Panc1 (cell line): ENCODE measurements around the gene TACR1. TPM values are rescaled to one million over a fixed set of nuclear protein-coding genes. Genes with fewer than 3 reads are reported as not detected.

ENCODE experiments used
- ATAC-seq: fragments of 200-7000 bp; cut with Tn5 transposase; 2 replicates; pipeline ENCODE4 v1.9.1; 2020; ENCODE audit warnings: mild to moderate bottlenecking, moderate library complexity
- BruUV-seq: library from RNA; stranded (reverse); fragments of 400-500 nt; replicated peaks from 2 replicates; lab custom pipeline; 2021; lab: Mats Ljungman, UMichigan
- CTCF ChIA-PET: fragments of 300-600 bp; sonication (Branson Sonifier 250); formaldehyde crosslinking; loops from one replicate; lab custom pipeline; 2022; ENCODE audit warnings: antibody characterized with exemption; lab: Charles Lee
- POLR2A ChIA-PET: fragments of 300-600 bp; sonication (Branson Sonifier 250); formaldehyde crosslinking; loops from one replicate; lab custom pipeline; 2022; ENCODE audit warnings: antibody characterized with exemption; lab: Charles Lee
- DNase-seq: peaks from one replicate; pipeline ENCODE4 v3.0.0-alpha.2; 2010; ENCODE audit warnings: low read depth, low spot score
- H3K27ac ChIP-seq: 2 replicates; pipeline ENCODE4 v1.5.1; 2011; ENCODE audit warnings: mild to moderate bottlenecking, low read length, inconsistent platforms
- H3K27me3 ChIP-seq: fragments of 200-500 bp; sonication (Bioruptor generic); 2 replicates; pipeline ENCODE4 v1.6.0; 2014; ENCODE audit warnings: low read length, inconsistent platforms; ENCODE audit not compliant: control insufficient read depth, insufficient read depth
- H3K36me3 ChIP-seq: fragments of 200-500 bp; sonication (Bioruptor generic); 2 replicates; pipeline ENCODE4 v1.5.1; 2014; ENCODE audit warnings: inconsistent platforms, mild to moderate bottlenecking, low read length, moderate library complexity; ENCODE audit not compliant: control insufficient read depth, insufficient read depth
- H3K4me1 ChIP-seq: 2 replicates; pipeline ENCODE4 v1.5.1; 2011; ENCODE audit warnings: inconsistent platforms, mild to moderate bottlenecking, low read length, moderate library complexity; ENCODE audit not compliant: control insufficient read depth, insufficient read depth
- H3K4me3 ChIP-seq, 2 experiments: 2 replicates each; pipeline ENCODE4 v1.5.1; 2011 to 2012; ENCODE audit warnings: low read depth in 2 of 2, low read length in 2 of 2, mild to moderate bottlenecking in 2 of 2, inconsistent platforms in 1 of 2, moderate library complexity in 1 of 2
- H3K9me3 ChIP-seq: fragments of 200-500 bp; sonication (Bioruptor generic); 2 replicates; pipeline ENCODE4 v1.5.1; 2014; ENCODE audit warnings: low read depth, mild to moderate bottlenecking, inconsistent platforms, low read length, moderate library complexity; ENCODE audit not compliant: control insufficient read depth, insufficient read depth
- POLR2AphosphoS5 ChIP-seq: IDR thresholded peaks from 2 replicates; pipeline ENCODE4 v1.6.1; 2012; ENCODE audit warnings: mild to moderate bottlenecking, low read depth, low read length, moderate library complexity
- SIN3A ChIP-seq: IDR thresholded peaks from 2 replicates; pipeline ENCODE4 v1.6.1; 2012; ENCODE audit warnings: low read depth, mild to moderate bottlenecking, low read length, moderate library complexity, borderline replicate concordance; ENCODE audit not compliant: insufficient read depth
- TCF7L2 ChIP-seq: IDR thresholded peaks from 2 replicates; pipeline ENCODE4 v1.6.1; 2011; ENCODE audit warnings: mild to moderate bottlenecking, low read depth, low read length, inconsistent platforms
- in situ Hi-C: cut with HindIII; loops from 2 replicates; pipeline ENCODE4 v1.10.0; 2016; ENCODE audit warnings: low sequenced_read_pairs, low pct_unique_long_range_greater_than_20kb
- intact Hi-C: fragments of 100-400 bp; cut with micrococcal nuclease; formaldehyde crosslinking; loops from one replicate; pipeline ENCODE4 v1.10.0; 2022; ENCODE audit not compliant: unreplicated experiment
- total RNA-seq: library from RNA; stranded (reverse); gene quantifications from one replicate; pipeline ENCODE4 v1.2.1, GENCODE V29; 2021; ENCODE audit not compliant: unreplicated experiment
- TF ChIP-seq, protein P1 (sequence below): fragments of 450-650 bp; IDR thresholded peaks from 2 replicates; pipeline ENCODE4 v1.5.1; 2017; ENCODE audit warnings: mild to moderate bottlenecking
- TF ChIP-seq, protein P2 (sequence below), 2 experiments: IDR thresholded peaks; 2 replicates each; pipeline ENCODE4 v1.6.1; 2011 to 2012; ENCODE audit warnings: low read depth in 2 of 2, control low read depth in 1 of 2, low read length in 1 of 2, mild to moderate bottlenecking in 1 of 2, moderate library complexity in 1 of 2; ENCODE audit not compliant: insufficient read depth in 1 of 2

Gene TACR1
- total RNA-seq, 1 experiment from 2014 or later: not detected

DNA sequence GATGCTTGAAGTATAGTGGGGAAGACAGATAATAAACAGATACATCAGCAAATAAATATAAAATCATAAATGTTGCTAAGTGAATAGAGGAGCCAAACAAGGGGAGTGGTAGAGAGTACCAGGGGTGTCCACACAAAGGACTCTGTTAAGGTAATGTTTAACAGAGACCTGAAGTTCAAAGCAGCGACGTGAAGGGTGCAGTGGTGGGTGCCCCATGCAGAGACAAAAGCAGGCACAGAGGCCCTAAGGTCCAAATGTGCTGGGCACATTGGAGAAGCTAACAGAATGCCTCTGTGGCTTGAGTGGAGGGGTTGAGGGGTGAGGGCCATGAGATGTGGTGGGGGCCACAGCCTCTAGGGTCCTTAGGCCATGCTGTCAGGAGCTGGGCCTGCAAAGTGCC is 131.8 kb downstream of the TACR1 start:
- no peaks in the 10 kb centered on the region for H3K4me1 ChIP-seq
- TF ChIP-seq, protein P1, sequence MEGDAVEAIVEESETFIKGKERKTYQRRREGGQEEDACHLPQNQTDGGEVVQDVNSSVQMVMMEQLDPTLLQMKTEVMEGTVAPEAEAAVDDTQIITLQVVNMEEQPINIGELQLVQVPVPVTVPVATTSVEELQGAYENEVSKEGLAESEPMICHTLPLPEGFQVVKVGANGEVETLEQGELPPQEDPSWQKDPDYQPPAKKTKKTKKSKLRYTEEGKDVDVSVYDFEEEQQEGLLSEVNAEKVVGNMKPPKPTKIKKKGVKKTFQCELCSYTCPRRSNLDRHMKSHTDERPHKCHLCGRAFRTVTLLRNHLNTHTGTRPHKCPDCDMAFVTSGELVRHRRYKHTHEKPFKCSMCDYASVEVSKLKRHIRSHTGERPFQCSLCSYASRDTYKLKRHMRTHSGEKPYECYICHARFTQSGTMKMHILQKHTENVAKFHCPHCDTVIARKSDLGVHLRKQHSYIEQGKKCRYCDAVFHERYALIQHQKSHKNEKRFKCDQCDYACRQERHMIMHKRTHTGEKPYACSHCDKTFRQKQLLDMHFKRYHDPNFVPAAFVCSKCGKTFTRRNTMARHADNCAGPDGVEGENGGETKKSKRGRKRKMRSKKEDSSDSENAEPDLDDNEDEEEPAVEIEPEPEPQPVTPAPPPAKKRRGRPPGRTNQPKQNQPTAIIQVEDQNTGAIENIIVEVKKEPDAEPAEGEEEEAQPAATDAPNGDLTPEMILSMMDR: no peak
- TF ChIP-seq TCF7L2 (no peak), POLR2AphosphoS5 (no peak), SIN3A (no peak)
- TF ChIP-seq, protein P2, sequence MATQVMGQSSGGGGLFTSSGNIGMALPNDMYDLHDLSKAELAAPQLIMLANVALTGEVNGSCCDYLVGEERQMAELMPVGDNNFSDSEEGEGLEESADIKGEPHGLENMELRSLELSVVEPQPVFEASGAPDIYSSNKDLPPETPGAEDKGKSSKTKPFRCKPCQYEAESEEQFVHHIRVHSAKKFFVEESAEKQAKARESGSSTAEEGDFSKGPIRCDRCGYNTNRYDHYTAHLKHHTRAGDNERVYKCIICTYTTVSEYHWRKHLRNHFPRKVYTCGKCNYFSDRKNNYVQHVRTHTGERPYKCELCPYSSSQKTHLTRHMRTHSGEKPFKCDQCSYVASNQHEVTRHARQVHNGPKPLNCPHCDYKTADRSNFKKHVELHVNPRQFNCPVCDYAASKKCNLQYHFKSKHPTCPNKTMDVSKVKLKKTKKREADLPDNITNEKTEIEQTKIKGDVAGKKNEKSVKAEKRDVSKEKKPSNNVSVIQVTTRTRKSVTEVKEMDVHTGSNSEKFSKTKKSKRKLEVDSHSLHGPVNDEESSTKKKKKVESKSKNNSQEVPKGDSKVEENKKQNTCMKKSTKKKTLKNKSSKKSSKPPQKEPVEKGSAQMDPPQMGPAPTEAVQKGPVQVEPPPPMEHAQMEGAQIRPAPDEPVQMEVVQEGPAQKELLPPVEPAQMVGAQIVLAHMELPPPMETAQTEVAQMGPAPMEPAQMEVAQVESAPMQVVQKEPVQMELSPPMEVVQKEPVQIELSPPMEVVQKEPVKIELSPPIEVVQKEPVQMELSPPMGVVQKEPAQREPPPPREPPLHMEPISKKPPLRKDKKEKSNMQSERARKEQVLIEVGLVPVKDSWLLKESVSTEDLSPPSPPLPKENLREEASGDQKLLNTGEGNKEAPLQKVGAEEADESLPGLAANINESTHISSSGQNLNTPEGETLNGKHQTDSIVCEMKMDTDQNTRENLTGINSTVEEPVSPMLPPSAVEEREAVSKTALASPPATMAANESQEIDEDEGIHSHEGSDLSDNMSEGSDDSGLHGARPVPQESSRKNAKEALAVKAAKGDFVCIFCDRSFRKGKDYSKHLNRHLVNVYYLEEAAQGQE (IDR thresholded peaks at IDR 0.05; ENCODE audit: insufficient read depth in 1 of 2, low read depth in 2 of 2, low read length in 1 of 2): no peak
- no peak for DNase-seq
- POLR2A ChIA-PET: no interaction called here
- CTCF ChIA-PET: no interaction called here
- no peak overlapping the region for H3K4me3 ChIP-seq
- in situ Hi-C loops (no loop called here), intact Hi-C loops (loop anchor here (10.0 kb wide), 1 partner anchor 557 kb away; no protein-coding TSS in a partner anchor)
- no peak overlapping the region for H3K27ac ChIP-seq
- no peaks in the 10 kb centered on the region; the same call in 1 of the 2 replicates for H3K9me3 ChIP-seq
- no TSS peak for BruUV-seq
- H3K36me3 ChIP-seq: no peaks in the 10 kb centered on the region
- no peaks in the 10 kb centered on the region for H3K27me3 ChIP-seq
- no peak for ATAC-seq

DNA sequence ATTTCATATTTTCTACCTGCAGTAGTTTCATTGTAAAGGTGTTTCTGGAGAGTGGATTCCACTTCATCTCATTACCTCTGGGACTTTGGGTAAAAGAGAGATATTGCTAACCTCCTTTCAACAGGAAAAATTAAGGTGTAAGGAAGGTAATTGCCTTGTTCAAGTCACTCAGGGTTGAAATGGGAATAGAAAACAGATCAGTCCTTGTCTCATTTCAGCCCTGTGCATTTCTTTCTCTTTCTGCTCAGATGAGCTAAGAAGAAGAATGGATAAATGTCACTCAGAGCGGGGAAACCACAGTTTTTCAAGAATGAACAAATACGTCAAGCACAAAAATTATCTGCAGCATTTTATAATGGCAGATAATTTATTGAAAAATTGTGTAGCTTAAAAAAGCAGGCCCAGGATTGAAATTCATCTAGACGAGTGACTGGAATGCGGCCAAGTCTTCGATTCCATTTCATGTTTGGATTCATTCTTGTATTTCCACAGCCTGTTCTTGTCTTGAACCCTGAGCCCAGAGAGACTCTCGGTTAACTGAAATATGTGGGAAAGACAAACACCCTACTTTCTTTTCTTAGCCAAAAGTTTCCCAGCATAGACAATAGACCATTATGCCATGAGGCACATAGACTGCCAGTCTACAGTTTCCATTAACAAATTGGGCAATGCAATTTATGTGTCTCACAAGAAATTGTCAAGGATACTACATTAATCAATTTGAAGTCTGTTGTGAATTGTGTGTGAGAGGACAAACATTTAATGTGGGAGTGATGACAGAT is 133.0 kb downstream of the TACR1 start:
- no TSS peak for BruUV-seq
- ChIA-PET POLR2A (no interaction called here), CTCF (no interaction called here)
- in situ Hi-C loops: no loop called here
- Histone ChIP-seq H3K4me3 (no peak overlapping the region), H3K27ac (no peak overlapping the region), H3K9me3 (no peaks in the 10 kb centered on the region; the same call in 1 of the 2 replicates), H3K36me3 (no peaks in the 10 kb centered on the region), H3K4me1 (no peaks in the 10 kb centered on the region), H3K27me3 (no peaks in the 10 kb centered on the region)
- ATAC-seq (no peak), DNase-seq (no peak)
- TF ChIP-seq, protein P2 (IDR thresholded peaks at IDR 0.05; ENCODE audit: insufficient read depth in 1 of 2, low read depth in 2 of 2, low read length in 1 of 2): no peak
- no peak for TF ChIP-seq POLR2AphosphoS5
- TF ChIP-seq, protein P1: no peak
- no peak for TF ChIP-seq SIN3A
- TF ChIP-seq TCF7L2: no peak
- intact Hi-C loops: loop anchor here (10.0 kb wide), 1 partner anchor 558 kb away; no protein-coding TSS in a partner anchor
